SK-N-MC (cell line): ENCODE results near the gene USPL1.
"Not testable (repeated sequence)": the region's sequence is repeated elsewhere in the genome, so short reads cannot be mapped to it uniquely, and the experiment has no call there.

Experiments used
- DNase-seq: peaks from one replicate; pipeline ENCODE4 v3.0.0-alpha.2; 2011; ENCODE audit warnings: low read depth, low spot score
- H3K27ac ChIP-seq: fragments of 200-600 bp; sonication (generic); 2 replicates; pipeline ENCODE4 v1.5.1; 2016; ENCODE audit warnings: mixed run types
- H3K36me3 ChIP-seq: fragments of 200-600 bp; sonication (generic); 2 replicates; pipeline ENCODE4 v1.6.1; 2017; ENCODE audit warnings: antibody characterized with exemption, low read length, mixed read lengths; ENCODE audit not compliant: insufficient read depth
- H3K4me3 ChIP-seq: fragments of 200-600 bp; sonication (generic); 2 replicates; pipeline ENCODE4 v1.5.1; 2016
- H3K9ac ChIP-seq: fragments of 200-600 bp; sonication (generic); 2 replicates; pipeline ENCODE4 v1.8.0; 2017; ENCODE audit warnings: mixed run types, mixed read lengths; ENCODE audit not compliant: insufficient read length
- H3K9me3 ChIP-seq: fragments of 200-600 bp; sonication (generic); 2 replicates; pipeline ENCODE4 v1.6.1; 2017; ENCODE audit warnings: low read depth, mild to moderate bottlenecking, antibody characterized with exemption, low read length, moderate library complexity, mixed read lengths
- EZH2 ChIP-seq: fragments of 200-600 bp; sonication (generic); IDR thresholded peaks from one replicate; pipeline ENCODE4 v1.6.1; 2017; ENCODE audit warnings: antibody characterized with exemption
- FOXP2 ChIP-seq: optimal IDR thresholded peaks from 2 replicates; pipeline ENCODE3; 2011; ENCODE audit warnings: mild to moderate bottlenecking, moderate library complexity; ENCODE audit not compliant: insufficient read depth; ENCODE audit errors: extremely low read length, control extremely low read depth
- POLR2AphosphoS5 ChIP-seq: IDR thresholded peaks from 2 replicates; pipeline ENCODE4 v1.6.1; 2012; ENCODE audit warnings: mild to moderate bottlenecking, low read depth, low read length, borderline replicate concordance

USPL1 gene

DNA sequence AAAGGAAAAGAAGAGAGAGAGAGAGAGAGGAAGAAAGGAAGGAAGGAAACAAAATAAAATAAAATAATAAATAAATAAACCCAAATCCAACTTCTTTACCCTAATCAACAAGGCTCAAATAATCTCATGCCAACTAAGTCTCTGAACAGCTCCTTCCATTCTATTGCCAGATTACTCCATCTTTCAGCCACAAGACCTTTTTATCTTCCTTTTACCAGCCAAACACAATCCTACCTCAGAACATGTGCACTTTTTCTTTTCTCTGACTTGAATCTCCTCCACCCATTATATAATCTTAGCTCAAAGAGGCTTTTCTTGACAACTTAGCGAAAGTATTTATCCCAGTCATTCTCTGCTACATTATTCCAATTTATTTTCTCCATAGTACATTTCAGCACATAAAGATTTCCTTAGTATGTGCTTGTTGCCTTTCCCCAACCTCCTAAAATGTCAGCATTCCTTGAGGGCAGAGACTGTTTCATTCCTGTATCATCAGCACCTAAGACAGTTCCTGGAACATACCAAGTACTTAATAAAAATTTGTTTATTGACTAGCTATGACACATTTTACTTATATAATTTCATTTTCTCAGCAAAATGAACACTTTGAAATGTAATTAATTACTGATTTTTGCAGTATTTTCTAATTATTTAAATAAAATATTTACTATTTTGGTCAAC lies 33.5 kb upstream of the USPL1 start:
- Histone ChIP-seq H3K36me3 (no peaks in the 10 kb centered on the region), H3K27ac (no peak overlapping the region), H3K9ac (no peak overlapping the region), H3K9me3 (no peaks in the 10 kb centered on the region), H3K4me3 (no peak overlapping the region)
- no peak for DNase-seq
- no peak for TF ChIP-seq FOXP2
- no peak for TF ChIP-seq POLR2AphosphoS5
- TF ChIP-seq EZH2, result no peak

DNA sequence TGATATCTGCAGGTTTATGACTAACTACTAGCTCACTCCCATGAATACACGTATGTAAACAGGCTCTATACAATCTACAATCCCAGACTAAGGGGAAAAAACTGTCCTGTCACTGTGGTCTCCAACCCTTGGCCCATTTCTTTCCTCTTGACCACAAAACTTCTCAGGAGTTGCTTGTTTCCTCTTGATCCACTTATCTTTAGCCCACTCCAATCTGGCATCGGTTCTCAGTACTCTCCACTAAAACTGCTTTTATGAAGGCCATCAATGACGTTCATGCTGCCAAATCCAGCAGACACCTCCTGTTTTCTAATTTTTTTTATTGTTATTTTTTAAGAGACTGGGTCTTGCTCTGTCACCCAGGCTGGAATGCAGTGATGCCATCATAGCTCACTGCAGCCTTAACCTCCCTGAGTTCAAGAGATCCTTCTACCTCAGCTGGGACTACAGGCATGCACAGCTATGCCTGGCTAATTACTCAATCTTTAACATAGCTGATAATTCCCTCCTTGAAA lies 31.9 kb upstream of the USPL1 start:
- Histone ChIP-seq H3K9me3 (no peaks in the 10 kb centered on the region), H3K9ac (no peak overlapping the region), H3K4me3 (no peak overlapping the region), H3K36me3 (no peaks in the 10 kb centered on the region), H3K27ac (no peak overlapping the region)
- DNase-seq, result no peak
- TF ChIP-seq POLR2AphosphoS5 (no peak), FOXP2 (no peak), EZH2 (no peak)

DNA sequence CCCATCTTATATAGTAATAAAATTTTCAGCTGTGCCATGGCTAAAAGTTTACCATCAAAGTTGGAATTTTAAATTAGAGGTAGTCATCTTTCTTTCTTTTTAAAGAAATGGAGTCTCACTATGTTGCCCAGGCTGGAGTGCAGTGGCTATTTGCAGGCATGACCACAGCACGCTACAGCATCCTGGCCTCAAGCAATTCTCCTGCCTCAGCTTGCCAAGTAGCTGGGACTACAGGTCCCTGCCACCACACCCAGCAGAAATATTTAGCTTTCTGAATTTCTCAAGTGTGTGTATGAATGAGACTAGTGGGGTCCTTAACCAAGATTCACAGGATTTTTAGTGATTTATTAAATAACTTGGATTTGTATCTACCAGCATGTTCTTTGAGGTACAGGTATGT lies 30.5 kb upstream of the USPL1 start:
- DNase-seq, result no peak
- no peak overlapping the region for H3K9ac ChIP-seq
- H3K9me3 ChIP-seq, result no peaks in the 10 kb centered on the region
- H3K27ac ChIP-seq, result no peak overlapping the region
- TF ChIP-seq EZH2 (no peak), FOXP2 (no peak), POLR2AphosphoS5 (no peak)
- no peak overlapping the region for H3K4me3 ChIP-seq
- no peaks in the 10 kb centered on the region for H3K36me3 ChIP-seq

DNA sequence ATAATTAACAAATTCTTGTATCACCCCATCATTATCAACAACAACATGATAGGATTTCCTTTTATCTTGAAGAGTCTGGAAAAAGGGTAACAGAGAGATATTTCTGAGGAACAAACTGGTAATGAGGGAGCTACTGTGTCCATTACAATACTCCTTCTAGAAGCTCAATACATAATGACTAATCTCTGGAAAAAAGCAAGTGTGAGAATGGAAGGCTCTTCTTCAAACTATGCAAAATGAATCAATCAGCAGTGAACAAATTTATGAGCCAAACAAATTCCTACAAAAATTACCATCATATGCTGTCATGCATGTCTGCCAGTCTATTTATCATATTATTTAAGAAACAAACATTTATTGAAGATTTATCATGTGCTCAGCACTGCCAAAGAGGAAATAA lies 30.0 kb upstream of the USPL1 start:
- no peaks in the 10 kb centered on the region for H3K36me3 ChIP-seq
- no peak for DNase-seq
- H3K4me3 ChIP-seq, result no peak overlapping the region
- H3K27ac ChIP-seq, result no peak overlapping the region
- TF ChIP-seq POLR2AphosphoS5 (no peak), FOXP2 (no peak), EZH2 (no peak)
- no peaks in the 10 kb centered on the region for H3K9me3 ChIP-seq
- no peak overlapping the region for H3K9ac ChIP-seq

DNA sequence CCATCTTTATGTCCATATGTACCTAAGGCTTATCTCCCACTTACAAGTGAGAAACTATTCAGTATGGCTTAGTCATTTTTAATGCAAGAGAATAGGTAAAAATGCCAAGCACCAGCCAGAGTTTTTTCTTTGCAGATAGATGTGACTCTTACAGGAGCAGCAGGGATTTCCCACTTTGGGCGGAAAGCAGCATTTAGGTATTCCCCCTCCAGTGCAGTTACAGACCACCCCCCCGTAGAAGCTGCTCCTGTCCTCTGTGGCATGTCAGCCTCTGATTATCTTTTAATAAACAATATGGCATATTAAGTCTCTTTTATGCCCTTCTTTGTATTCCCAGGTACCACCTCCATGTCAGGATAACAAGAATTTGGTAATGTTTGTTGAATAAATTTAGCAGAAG lies 24.7 kb upstream of the USPL1 start:
- no peak for TF ChIP-seq EZH2
- TF ChIP-seq FOXP2, result no peak
- no peak for TF ChIP-seq POLR2AphosphoS5
- DNase-seq, result no peak
- H3K9ac ChIP-seq, result no peak overlapping the region

DNA sequence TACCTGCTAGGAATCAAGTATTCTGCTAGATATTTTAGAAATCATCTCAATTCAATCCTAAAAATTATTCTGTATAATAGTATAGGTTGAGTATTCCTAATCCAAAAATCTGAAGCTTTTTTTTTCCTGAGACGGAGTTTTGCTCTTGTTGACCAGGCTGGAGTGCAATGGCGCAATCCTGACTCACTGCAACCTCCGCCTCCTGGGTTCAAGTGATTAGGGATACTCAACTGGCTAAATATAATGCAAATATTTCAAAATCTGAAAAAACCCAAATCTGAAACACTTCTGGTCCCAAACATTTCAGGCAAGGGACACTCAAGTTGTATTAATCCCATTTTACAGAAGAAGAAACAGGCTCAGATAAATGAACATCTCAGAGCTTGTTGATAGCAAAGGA lies 17.2 kb upstream of the USPL1 start:
- TF ChIP-seq EZH2 (no peak), FOXP2 (no peak), POLR2AphosphoS5 (no peak)
- Histone ChIP-seq H3K9me3 (no peaks in the 10 kb centered on the region), H3K27ac (no peak overlapping the region), H3K4me3 (no peak overlapping the region), H3K36me3 (no peaks in the 10 kb centered on the region), H3K9ac (no peak overlapping the region)
- no peak for DNase-seq

More for the DNA sequence above, 24.7 kb upstream of the USPL1 start:
- H3K27ac ChIP-seq, result no peak overlapping the region
- no peak overlapping the region for H3K4me3 ChIP-seq
- no peaks in the 10 kb centered on the region for H3K36me3 ChIP-seq
- H3K9me3 ChIP-seq, result 0 out of 2 replicates have a peak, but pooled peaks cover 3% of the 10 kb centered on the region

DNA sequence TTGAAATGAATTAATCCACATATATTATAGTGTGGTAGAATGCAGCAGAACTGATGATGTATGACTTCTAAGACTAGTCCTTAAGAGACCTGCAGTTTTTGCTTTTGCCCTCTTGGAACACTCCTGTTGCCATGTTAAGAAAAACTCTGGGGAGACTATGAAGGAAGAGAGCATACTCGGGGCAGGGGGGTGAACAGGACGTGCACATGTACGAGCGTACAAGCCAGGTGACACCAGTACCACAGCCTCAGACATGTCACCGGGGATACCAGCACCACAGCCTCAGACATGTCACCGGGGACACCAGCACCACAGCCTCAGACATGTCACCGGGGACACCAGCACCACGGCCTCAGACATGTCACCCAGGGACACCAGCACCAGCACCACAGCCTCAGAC lies 15.9 kb upstream of the USPL1 start:
- H3K9me3 ChIP-seq, result no peaks in the 10 kb centered on the region
- H3K9ac ChIP-seq, result no peak overlapping the region
- H3K4me3 ChIP-seq, result no peak overlapping the region
- DNase-seq, result no peak
- TF ChIP-seq EZH2 (no peak), FOXP2 (no peak), POLR2AphosphoS5 (no peak)
- H3K27ac ChIP-seq, result no peak overlapping the region
- no peaks in the 10 kb centered on the region for H3K36me3 ChIP-seq

DNA sequence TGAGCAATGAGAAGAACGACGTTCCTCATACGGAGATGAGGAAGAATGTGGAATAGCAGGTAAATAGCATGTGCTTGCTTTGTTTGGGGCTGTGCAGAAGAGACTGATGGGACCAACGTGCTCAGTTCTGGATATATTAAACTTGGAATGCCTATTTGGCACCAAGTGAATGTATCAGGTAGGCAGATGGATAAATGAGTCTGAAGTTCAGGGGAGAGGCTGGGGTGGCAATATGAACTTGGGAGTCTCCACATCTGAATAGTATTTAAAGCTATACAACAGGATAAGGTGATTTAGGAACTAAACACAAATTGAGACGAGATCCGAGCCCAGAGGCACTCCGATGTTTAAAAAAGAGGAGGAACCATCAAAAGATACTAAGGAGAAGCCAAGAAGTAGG lies 12.7 kb upstream of the USPL1 start:
- no peak for TF ChIP-seq FOXP2
- no peak for TF ChIP-seq EZH2
- no peak for TF ChIP-seq POLR2AphosphoS5
- no peaks in the 10 kb centered on the region for H3K36me3 ChIP-seq
- no peaks in the 10 kb centered on the region for H3K9me3 ChIP-seq
- no peak overlapping the region for H3K9ac ChIP-seq
- H3K27ac ChIP-seq, result no peak overlapping the region
- no peak overlapping the region for H3K4me3 ChIP-seq
- no peak for DNase-seq

DNA sequence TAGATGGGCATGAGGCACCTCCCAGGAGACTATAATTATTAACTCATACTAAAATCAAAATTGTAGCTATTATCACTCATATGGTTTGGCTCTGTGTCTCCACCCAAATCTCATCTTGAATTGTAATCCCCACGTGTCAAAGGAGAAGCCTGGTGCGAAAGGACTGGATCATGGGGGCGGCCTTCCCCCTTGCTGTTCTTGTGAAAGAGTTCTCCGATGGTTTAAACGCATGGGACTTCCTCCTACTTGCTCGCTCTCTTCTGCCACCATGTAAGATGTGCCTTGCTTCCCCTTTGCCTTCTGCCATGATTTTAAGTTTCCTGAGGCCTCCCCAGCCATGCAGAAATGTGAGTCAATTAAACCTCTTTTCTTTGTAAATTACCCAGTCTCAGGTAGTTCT lies 10.5 kb upstream of the USPL1 start:
- H3K36me3 ChIP-seq, DNase-seq, H3K9me3 ChIP-seq, H3K4me3 ChIP-seq, H3K27ac ChIP-seq, H3K9ac ChIP-seq: not testable (repeated sequence)
